HG02763 (cell line): Measurements from ENCODE around the gene PRTFDC1.

Experiments used
- ATAC-seq: cut with Tn5 transposase; IDR thresholded peaks from one replicate; pipeline ENCODE4 v1.9.1; 2021; ENCODE audit warnings: mild to moderate bottlenecking, moderate library complexity; ENCODE audit not compliant: unreplicated experiment

The PRTFDC1 gene

GRCh38 chr10:24882047-24882698 lies 70.2 kb downstream of the PRTFDC1 start:
- ATAC-seq = no peak

DNA sequence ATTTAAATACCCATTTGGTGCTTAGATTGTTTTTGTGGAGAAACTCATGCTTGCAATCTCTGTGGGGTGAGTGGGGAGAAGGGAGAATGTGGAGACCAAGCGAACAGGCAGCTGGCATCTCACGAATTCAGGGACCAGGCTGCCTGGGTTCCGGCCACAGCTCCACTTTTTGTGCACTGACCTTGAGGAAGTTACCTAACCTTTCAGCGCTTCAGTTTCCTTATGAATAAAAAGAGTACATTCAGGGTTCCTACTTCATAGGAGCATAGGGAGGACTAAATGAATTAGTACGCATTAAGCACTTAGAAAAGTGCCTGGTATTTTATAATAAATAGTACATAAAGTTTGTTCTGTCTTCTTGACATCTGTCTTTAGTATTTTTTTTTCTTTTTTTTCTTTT lies 72.5 kb downstream of the PRTFDC1 start:
- ATAC-seq = no peak

DNA sequence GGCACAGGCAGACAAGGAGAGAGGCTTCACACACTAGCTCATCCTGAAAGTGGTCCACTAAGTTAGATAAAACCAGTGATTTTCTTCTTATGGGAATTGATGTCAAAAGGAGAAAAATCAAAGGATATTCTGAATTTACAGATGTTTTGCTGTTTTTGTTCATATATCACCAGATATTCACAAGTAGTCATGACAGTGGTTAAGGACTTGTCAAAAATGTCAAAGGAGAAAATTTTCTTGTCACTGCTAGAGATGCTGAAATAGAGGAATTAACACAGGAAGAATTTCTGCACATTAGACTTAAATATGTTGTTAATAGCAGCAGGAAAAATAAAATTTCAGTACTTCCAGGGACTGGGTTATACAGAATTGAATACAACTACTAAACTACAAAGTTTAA lies 78.3 kb downstream of the PRTFDC1 start:
- no peak for ATAC-seq

DNA sequence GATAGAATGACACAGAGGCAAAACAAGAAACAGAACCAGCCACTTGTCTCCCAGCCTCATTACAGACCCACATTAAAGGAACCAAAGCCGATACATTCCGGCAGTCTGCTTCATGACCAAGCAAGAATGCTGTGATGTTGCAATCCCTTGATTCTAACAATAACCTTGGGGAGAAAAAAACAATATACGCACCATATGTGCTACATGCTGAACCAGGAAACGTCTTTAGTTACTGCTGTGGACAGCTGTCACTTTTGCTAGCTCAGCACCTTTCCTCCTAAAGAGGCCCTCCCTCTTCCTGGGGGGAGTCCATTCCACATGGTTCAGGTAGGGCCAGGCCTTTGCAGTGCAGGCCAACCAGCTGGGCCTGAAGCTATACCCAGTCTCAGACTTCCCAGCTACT lies 79.1 kb downstream of the PRTFDC1 start:
- no peak for ATAC-seq

GRCh38 chr10:24872790-24873182 lies 79.6 kb downstream of the PRTFDC1 start:
- ATAC-seq = no peak

GRCh38 chr10:24872049-24872789 lies 80.2 kb downstream of the PRTFDC1 start:
- ATAC-seq = no peak

- no peak for ATAC-seq
These were observed 81.1 kb downstream of the PRTFDC1 start for GRCh38 chr10:24871011-24871935.

GRCh38 chr10:24869354-24870015 lies 82.9 kb downstream of the PRTFDC1 start:
- no peak for ATAC-seq

DNA sequence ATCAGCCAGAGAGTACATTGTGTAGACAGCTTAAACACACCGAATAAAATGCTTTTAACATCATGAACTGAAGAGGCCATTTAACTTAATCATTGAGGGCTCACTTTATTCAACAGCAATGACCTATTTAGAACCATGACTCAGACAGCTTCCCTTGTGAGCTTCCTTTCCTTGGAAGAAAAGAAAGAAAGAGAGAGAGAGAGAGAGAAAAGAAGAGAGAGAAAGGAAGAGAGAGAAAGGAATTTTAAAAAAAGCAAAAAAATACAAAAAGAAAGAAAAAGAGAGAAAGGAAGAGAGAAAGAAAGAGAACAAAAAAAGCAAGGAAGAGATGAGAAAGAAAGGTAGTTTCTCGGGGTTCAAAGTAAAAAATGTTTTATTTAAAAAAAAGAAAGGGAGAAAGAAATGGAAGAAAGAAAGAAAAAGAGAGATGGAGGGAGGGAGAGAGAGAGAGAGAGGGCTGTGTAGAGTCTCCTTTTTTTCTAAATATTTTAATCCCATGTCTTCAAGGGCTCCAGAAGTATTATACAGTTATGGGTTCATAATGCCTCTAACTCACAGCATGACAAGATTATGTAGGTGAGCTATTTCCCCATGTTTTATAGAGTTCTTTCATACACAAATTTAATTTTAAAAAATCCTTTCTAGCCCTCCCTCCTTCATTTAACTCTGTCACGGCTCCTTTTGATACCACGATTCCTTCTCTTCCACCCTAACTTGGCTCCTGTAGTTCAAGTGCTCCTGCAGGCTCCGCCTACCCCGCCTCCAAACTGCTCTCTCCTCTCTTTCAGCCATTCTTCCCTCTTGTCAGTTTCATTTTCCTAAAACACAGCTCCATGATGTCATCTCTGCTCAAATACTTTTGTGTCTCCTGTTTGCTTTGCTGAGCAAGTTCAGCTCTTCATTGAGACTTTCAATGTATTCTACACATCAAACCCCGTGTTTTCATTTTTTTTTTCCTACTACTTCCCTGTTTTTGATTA lies 85.5 kb downstream of the PRTFDC1 start:
- no peak for ATAC-seq

- ATAC-seq = no peak
These were observed 86.6 kb downstream of the PRTFDC1 start for GRCh38 chr10:24865783-24866182.

GRCh38 chr10:24862589-24862988 lies 89.8 kb downstream of the PRTFDC1 start:
- ATAC-seq = no peak

GRCh38 chr10:24858288-24859270 lies 93.8 kb downstream of the PRTFDC1 start:
- ATAC-seq = no peak

DNA sequence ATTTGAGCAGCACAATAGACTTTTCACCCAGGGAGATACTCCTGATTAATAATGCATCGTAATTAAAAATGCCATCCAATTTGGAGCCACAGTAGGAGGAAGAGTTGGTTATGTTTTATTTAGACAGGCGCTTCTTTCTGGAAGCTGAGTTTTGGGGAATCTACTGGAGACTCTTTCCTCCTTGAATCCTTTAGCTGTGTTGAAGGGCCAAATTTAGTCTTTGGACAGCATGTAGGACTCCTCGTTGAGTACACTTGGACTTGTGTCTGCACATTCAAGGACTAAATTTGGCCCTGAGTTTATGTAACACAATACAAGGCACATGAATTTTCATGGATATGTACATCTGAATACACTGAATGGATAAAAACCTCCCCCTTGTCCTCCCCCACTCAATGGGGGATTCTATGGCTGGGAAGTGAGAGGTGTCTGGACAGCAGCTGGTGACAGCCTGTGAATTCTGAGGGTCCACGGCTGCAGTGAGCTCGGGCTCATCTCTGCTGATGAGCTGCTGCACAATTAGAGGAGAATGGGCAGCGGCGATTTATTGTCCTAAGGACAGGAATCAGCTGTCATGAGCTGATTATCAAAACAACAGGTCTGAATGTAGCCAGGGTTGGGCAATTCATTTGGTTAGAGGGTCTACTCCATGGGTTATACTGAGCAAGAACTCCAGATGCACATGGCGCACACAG lies 95.2 kb downstream of the PRTFDC1 start:
- no peak for ATAC-seq

DNA sequence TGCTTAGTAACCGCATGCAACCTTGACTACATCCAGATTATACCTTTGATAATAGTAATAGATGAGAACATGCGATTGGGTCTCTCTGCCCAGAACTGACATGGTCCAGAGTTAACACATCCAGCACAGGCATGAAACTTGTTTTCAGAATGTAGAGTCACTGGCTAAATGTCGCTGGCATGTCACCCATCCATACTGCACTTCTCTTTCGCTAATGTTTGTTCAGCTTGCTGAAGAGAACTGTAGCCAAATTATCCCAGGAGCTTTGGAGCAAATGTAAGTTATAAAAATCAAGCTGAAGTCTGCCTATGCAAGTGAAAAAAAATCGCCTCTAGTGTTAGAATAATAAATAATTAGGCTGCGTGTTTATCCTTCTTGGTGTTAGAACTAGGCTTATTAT lies 98.2 kb downstream of the PRTFDC1 start:
- no peak for ATAC-seq

GRCh38 chr10:24853661-24854060 lies 98.7 kb downstream of the PRTFDC1 start:
- no peak for ATAC-seq

- no peak for ATAC-seq
These were observed 100.8 kb downstream of the PRTFDC1 start for GRCh38 chr10:24851629-24852028.

DNA sequence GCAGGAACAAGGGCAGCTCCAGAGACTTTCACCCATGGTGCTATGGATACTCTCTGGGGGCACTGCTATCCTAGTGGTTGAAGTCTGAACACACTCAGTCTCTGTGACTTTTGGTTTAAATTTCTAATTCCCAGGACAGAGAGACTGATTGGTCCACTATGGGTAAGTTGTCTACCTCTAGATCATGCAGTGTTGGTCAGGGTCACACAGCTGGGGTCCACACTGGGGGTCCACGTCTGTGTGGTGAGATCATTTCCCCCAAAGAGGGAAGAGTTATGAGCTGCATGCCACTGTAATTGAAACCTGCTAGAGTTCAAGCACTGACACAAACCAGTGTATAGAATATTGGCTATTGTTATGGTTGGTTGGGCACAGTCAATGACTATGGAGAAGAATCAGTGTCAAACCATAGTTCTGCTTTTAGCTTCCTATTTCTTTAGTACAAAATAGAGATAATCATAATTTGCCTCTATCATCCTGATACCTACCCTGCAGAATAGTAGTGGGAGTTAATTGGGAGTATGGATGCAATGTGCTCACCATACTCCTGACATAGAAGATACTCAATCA lies 101.6 kb downstream of the PRTFDC1 start:
- ATAC-seq = no peak
